NCI-H1930 (cell line): ENCODE measurements around the gene CRACR2A.

Source experiments
- DNase-seq, 2 experiments: peaks; one replicate each; lab custom pipeline; 2025; lab: John Stamatoyannopoulos, UW

CRACR2A gene

DNA sequence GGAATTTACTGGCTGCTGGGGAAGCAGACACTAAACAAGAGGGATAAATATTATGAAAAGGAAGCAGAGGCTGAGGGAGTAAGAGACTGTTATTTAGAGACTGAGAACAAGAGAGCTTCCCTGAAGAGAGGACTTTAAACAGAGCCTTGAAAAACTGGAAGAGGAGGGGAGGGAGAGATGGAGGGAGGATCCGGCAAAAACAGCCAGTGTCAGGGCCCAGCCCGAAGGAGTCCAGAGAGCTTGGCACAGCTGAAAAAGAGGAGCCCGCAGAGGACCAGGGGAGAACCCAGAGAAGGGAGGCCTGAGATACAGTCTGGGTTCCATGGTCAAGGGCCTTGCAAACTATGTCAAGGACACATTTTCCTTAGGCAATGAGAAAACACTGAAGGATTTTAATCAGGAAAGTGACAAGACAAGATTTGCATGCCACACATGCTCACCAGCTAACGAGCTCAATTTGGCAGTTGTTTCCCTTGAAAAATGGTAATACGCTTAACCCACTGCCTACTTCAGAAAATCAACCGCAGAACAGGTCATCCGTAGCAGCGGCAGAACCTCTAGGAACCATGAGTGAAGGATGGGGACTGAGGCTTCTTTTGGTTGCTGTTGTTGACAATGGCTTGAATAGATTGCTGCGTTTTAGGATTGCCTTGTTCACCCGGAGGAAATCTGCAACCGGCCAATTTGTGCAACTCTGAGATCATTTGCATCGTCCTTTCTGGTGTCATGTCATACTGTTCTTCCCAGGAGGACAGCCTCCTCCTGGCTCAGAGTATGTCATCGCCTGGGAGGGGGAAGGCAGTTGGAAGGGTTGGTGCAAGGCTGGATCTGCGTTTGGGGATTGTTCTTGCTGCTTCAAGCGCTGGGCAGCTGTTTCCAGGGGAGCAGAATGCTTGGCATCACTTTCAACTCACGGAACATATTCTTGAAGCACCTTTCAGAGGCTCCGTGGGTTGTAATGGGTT, 153.7 kb downstream of the CRACR2A start:
- no peak for DNase-seq

GRCh38 chr12:3597526-3598210, 155.2 kb downstream of the CRACR2A start:
- no peak for DNase-seq

GRCh38 chr12:3596703-3597415, 156.1 kb downstream of the CRACR2A start:
- no peak for DNase-seq

DNA sequence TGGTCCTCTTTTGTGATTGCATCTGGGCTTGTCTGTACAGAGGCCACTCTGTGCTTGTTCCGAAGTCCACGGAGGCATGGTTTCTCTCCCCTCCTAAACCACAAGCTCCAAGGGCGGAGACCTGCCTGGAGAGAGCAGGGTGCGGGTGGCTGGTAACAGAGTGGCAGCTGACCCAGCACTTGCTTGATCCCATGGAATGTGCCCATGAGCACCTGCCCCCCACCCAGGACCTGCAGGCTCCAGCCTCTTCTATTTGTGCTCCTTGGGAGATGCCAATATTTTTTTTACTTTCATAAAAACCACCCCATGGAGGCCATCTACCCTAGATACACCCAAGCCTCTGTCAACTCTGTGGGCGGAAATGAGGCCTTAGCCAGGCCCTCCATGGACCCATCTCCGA, 157.2 kb downstream of the CRACR2A start:
- no peak for DNase-seq

GRCh38 chr12:3594966-3595365, 157.9 kb downstream of the CRACR2A start:
- DNase-seq = no peak

DNA sequence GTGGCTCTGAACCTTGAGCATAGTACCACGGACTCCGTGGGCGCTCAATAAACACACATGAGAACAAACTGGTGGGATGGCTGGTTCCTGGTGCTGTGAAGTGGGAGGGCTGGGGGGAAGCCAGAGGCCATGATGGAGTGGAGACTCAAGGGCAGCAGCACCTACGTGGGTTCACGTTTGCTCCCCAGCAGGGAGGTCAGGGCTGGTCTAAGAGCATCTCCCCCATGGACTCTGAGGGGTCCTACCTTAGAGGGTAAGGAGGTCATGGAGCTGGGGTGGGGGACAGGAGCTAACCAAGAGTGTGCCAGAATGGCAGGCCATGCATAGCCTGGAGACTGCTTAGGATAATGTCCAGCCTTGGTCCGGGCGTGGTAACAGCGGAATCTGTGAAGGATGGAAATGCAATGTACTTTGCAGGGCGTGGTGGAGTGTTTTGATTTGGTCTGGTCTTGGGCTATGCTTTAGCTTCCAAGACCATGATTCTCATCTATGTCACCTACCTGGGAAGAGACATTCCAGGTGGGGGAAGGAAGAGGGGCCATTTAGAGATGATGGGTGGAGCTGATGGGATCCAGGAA, 158.9 kb downstream of the CRACR2A start:
- DNase-seq = no peak

DNA sequence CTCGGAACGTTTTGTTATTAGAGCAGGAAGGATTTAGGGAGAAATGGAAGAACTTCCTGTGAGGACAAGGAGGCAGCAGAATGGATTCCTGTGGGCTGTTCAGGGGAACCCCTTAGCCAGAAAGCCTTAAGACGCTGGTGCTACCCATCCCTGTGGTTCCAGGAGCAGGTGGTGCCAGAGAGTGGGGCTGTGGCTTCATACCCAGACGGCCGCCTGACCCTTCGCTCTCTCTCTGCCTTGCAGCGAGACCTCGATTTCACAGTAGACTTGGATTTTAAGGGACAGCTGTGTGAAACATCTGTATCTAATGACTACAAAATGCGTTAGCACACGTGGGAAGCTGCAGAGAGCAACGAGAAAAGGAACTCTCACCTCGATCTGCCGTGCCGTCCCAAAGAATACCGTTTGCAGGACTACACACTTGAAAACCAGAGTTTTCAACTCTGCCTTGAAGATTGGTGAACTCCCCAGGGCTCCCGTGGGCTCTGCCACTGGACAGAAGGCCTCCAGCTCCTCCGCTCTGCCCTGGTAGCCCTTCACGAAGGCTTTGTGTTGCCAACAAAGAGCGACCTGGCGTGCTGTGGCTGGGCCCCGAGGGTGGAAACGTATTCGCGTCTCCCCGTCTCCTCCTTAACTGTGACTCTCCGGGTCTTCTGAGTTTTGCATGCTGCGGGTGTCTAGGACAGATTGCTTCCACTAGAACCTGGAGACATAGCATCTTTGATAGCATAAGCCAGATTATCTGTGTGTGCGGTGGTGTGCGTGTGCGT, 159.9 kb downstream of the CRACR2A start:
- DNase-seq = no peak

DNA sequence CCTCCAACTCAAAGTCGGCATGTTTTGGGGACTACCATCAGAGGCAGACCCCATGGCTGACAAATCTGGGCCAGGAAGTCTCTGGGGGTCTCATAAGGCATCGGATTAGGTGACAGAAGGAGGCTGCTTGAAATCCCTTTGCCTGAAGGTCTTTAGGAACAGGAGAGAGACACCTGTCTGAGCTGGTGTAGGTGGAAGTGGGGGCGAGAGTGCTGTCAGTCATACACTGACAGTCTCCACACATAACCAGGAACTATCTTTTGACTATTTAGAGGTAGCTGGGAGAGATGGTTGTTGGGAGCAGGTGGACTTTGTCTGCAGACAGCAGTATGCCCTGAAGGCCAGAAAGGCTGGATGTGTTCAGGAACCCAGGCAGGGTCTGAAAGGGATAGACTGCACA, 163.2 kb downstream of the CRACR2A start:
- DNase-seq = no peak

DNA sequence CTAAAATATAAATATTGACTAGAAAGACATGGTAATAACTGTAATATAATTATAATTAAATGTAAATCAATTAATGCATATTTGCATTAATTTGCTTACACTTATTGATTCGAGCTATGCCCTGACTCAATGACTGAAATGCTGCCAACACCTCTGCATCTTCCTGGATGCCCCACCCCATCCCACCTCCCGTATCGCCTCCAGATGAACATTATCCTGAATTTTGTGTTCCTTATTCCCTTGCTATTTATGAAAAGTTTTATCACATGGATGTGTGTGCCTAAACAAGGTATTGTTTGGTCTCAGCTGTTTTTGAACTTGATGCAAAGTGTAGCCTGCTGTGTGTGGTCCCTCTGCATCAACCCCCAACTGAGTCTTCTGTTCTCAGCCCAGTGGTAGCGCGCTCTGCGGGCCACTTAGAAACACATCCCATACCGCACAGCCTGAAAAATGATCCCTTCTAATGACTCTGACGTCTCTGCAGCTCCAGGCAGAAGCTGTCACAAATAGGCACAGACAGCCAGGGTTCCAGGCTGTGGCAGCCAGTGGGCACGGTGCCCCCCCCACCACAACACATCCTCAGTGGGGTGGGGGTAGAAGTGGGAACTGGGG, 165.4 kb downstream of the CRACR2A start:
- DNase-seq = no peak

GRCh38 chr12:3583656-3584334, 169.1 kb downstream of the CRACR2A start:
- no peak for DNase-seq

GRCh38 chr12:3580094-3580749, 172.7 kb downstream of the CRACR2A start:
- no peak for DNase-seq

DNA sequence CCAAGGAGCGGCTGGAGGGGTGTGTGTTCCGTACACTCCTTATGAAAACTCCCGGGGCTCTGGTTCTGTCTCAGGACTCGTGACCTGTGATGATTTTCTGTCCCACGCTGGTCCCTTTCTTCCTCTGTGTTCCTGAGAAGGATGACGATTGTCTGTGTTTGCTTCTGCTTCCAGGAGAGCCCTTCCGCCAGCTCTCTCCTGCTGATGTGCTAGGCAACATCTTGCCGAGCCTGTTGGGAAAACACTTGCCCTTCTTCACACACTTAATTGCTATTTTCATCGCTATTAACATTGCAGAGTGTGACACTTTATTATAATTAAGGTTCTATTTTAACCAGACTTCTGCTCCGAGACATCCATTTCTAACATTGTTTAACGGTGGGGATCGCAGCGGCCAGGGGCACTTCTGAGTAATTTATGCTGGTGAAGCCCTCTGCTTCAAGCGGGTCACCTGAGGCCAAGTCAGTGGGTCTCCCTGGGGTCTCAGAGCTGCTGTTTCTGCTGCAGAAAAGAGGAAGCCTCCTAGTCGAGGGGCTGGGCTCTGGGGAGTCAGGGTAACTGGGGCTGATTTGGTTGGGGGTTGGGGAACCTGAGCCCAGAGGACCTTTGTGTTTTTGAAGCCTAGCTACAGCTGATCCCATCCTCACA, 173.3 kb downstream of the CRACR2A start:
- no peak for DNase-seq

DNA sequence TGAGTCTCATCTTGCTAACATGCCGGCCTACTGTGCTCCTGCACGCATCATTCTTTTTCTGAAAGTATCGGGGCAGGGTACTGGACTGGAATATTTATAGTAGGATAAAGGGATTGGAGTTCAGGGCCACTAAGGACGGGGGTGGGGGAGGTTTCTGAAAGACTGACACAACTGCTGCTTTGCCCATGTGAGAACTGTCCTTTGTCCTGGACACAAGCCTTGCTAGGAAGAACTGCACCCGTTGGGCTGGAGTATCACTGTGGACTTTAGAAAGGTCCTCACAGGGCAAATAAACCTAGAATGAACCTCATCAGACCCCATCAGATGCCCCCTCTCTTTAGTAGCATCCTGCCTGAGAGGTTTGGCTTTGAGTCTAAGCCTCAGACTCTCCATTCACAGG, 174.4 kb downstream of the CRACR2A start:
- no peak for DNase-seq

- DNase-seq = no peak
Measured at GRCh38 chr12:3576891-3577290, 176.0 kb downstream of the CRACR2A start.

DNA sequence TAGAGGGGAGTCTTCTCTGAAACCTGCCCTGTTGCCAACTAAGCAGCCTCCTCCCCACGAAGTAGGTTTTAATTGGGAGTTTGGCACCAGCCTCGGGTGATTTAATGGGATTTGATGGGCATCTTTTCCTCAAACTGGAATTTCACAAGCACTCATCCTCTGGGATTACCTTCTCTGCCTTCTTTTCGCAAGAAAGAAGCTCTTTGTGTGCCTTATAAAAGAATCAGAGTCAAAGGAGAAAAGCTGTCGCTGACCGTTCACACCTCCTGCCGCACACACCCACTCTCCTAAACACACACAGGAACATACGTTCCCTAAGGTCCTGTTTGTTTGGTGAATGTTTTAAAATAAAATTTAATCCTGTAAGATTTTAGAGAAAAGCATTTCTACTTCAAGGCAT, 177.9 kb downstream of the CRACR2A start:
- no peak for DNase-seq

GRCh38 chr12:3572560-3572959, 180.3 kb downstream of the CRACR2A start:
- DNase-seq = no peak

DNA sequence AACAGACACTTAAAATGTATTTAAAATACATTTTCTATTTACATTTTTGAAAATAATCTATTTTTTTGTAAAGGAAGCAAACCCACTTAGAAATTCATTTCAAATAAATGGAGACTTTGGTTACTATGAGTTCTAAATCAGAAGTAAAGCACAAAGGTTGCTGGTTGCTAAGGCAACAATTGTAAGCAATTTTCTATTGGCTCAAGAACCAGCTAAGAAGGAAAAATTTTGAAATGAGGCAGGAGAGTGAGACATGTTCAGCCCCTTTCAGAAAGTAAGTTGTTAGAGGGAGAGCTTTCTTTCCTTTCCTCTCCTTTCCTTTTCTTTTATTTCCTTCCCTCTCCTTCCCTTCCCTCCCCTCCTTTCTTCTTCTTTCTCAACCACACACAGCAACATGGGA, 181.2 kb downstream of the CRACR2A start:
- DNase-seq = no peak

DNA sequence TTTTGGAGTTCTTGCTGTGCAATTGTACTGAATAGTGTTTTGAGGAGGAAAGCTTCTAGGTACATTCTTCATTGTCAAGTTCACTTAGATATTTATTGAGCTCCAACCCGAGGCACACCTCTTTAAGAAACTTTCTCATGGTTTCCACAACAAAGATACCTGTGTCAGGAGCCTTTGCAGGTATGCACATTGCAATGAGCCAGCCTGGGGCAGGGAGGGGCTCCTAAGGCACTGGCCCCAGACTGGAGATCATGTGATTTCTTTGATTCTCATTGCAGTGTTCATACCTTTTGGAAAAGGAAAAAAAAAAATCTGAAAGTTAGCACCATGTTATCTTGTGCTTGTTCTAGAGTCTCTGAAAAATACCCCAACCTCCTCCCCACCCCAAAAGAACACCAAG, 181.6 kb downstream of the CRACR2A start:
- DNase-seq = no peak

GRCh38 chr12:3568695-3569094, 184.2 kb downstream of the CRACR2A start:
- no peak for DNase-seq
